Natural killer cell (primary cell): ENCODE measurements around the gene A4GALT. TPM values are rescaled to one million over a fixed set of nuclear protein-coding genes. Genes with fewer than 3 reads are reported as not detected.
"Not testable (repeated sequence)": the region's sequence is repeated elsewhere in the genome, so short reads cannot be mapped to it uniquely, and the experiment has no call there.

Experiments used
- ATAC-seq, 3 donors: fragments of 150-1000 bp in 2 of 3; fragments of 200-7000 bp in 1 of 3; cut with Tn5 transposase; 1 replicate in 1 of 3; 2 replicates in 2 of 3; pipeline ENCODE4 v1.10.0; 2021; ENCODE audit warnings: mild to moderate bottlenecking in 2 of 3, moderate library complexity in 2 of 3
- DNase-seq, 2 donors: peaks; one replicate each; pipeline versions ENCODE4 v3.0.0 to v3.0.0-alpha.2; 2013 to 2021; ENCODE audit warnings: mixed read lengths in 1 of 2
- H3K27ac ChIP-seq: one replicate; pipeline ENCODE4 v1.5.1; 2013; ENCODE audit warnings: mild to moderate bottlenecking, low read length
- H3K27me3 ChIP-seq: one replicate; pipeline ENCODE4 v1.6.1; 2013; ENCODE audit warnings: low read length; ENCODE audit not compliant: control insufficient read depth, insufficient read depth
- H3K36me3 ChIP-seq: one replicate; pipeline ENCODE4 v1.6.1; 2013; ENCODE audit warnings: low read length; ENCODE audit not compliant: control insufficient read depth, insufficient read depth
- H3K4me1 ChIP-seq: one replicate; pipeline ENCODE4 v1.6.1; 2013; ENCODE audit warnings: low read length; ENCODE audit not compliant: control insufficient read depth, insufficient read depth
- H3K4me3 ChIP-seq: one replicate; pipeline ENCODE4 v1.5.1; 2013; ENCODE audit warnings: low read length
- H3K9me3 ChIP-seq: one replicate; pipeline ENCODE4 v1.6.1; 2013; ENCODE audit warnings: low read length; ENCODE audit not compliant: control insufficient read depth, insufficient read depth
- H3K27ac Mint-ChIP-seq, 2 donors: one replicate each; pipeline ENCODE4 v1.8.0; 2022; ENCODE audit warnings: mild to moderate bottlenecking in 2 of 2, mixed read lengths in 2 of 2, moderate library complexity in 1 of 2
- H3K27me3 Mint-ChIP-seq, 2 donors: one replicate each; pipeline ENCODE4 v1.8.0; 2022; ENCODE audit warnings: low read depth in 2 of 2, mixed read lengths in 2 of 2
- H3K36me3 Mint-ChIP-seq: one replicate; pipeline ENCODE4 v1.8.0; 2022; ENCODE audit warnings: mixed read lengths
- H3K4me1 Mint-ChIP-seq, 2 donors: one replicate each; pipeline ENCODE4 v1.8.0; 2022; ENCODE audit warnings: mixed read lengths in 2 of 2
- H3K4me3 Mint-ChIP-seq: one replicate; pipeline ENCODE4 v1.8.0; 2022; ENCODE audit warnings: mild to moderate bottlenecking, moderate library complexity, mixed read lengths
- H3K9me3 Mint-ChIP-seq, 2 donors: one replicate each; pipeline ENCODE4 v1.8.0; 2022; ENCODE audit warnings: mixed read lengths in 2 of 2
- WGBS: methylation state at CpG from one replicate; pipeline ENCODE4 v1.1.7; 2013; ENCODE audit warnings: missing lambda C conversion rate; ENCODE audit not compliant: insufficient coverage; 5-methylcytosine and 5-hydroxymethylcytosine counted together
- intact Hi-C: fragments of 100-400 bp; cut with micrococcal nuclease; formaldehyde crosslinking; loops from one replicate; pipeline ENCODE4 v1.14.2; 2022
- total RNA-seq, 4 donors: library from RNA; stranded (reverse); fragments of 120-200 nt in 1 of 4; gene quantifications; one replicate each; pipeline versions ENCODE4 v1.2.3 to v1.2.4, GENCODE V29; 2013 to 2022
- TF ChIP-seq, protein P1 (sequence below): fragments of 200-600 bp; IDR thresholded peaks from one replicate; pipeline ENCODE4 v1.8.0; 2022; ENCODE audit warnings: antibody characterized with exemption

A4GALT gene
- total RNA-seq, 3 donors from 2014 or later (not counting 1 experiment from before 2014, with no cell fraction given): 0.26 TPM; not detected in 2

- Histone ChIP-seq H3K27me3 (no peaks in the 10 kb centered on the region), H3K4me3 (no peak overlapping the region), H3K36me3 (no peaks in the 10 kb centered on the region), H3K9me3 (peaks cover 8% of the 10 kb centered on the region), H3K4me1 (no peaks in the 10 kb centered on the region), H3K27ac (no peak overlapping the region)
- Mint-ChIP-seq H3K36me3 (no peaks in the 10 kb centered on the region), H3K9me3 (no peaks in the 10 kb centered on the region), H3K4me3 (no peak overlapping the region), H3K4me1 (no peaks in the 10 kb centered on the region), H3K27me3 (peaks cover 16 to 19% of the 10 kb centered on the region in 2 donors), H3K27ac (no peak overlapping the region)
- 91% methylated on average over 8 of the region's 8 CpGs for WGBS
- no peak for ATAC-seq
- TF ChIP-seq, protein P1, sequence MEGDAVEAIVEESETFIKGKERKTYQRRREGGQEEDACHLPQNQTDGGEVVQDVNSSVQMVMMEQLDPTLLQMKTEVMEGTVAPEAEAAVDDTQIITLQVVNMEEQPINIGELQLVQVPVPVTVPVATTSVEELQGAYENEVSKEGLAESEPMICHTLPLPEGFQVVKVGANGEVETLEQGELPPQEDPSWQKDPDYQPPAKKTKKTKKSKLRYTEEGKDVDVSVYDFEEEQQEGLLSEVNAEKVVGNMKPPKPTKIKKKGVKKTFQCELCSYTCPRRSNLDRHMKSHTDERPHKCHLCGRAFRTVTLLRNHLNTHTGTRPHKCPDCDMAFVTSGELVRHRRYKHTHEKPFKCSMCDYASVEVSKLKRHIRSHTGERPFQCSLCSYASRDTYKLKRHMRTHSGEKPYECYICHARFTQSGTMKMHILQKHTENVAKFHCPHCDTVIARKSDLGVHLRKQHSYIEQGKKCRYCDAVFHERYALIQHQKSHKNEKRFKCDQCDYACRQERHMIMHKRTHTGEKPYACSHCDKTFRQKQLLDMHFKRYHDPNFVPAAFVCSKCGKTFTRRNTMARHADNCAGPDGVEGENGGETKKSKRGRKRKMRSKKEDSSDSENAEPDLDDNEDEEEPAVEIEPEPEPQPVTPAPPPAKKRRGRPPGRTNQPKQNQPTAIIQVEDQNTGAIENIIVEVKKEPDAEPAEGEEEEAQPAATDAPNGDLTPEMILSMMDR: no peak
- intact Hi-C loops: no loop called here
- no peak for DNase-seq
Measured at GRCh38 chr22:42680648-42681047, 40.0 kb downstream of the A4GALT start.

GRCh38 chr22:42679691-42680090 lies 41.0 kb downstream of the A4GALT start:
- Mint-ChIP-seq H3K4me3 (no peak overlapping the region), H3K9me3 (no peaks in the 10 kb centered on the region), H3K27ac (no peak overlapping the region), H3K27me3 (peaks cover 16 to 19% of the 10 kb centered on the region in 2 donors), H3K4me1 (no peaks in the 10 kb centered on the region), H3K36me3 (no peaks in the 10 kb centered on the region)
- intact Hi-C loops: no loop called here
- DNase-seq (no peak), ATAC-seq (no peak)
- Histone ChIP-seq H3K9me3 (peaks cover 8% of the 10 kb centered on the region), H3K27me3 (no peaks in the 10 kb centered on the region), H3K36me3 (no peaks in the 10 kb centered on the region), H3K4me1 (no peaks in the 10 kb centered on the region), H3K4me3 (no peak overlapping the region), H3K27ac (no peak overlapping the region)
- TF ChIP-seq, protein P1: no peak
- WGBS: 88% methylated on average over 2 of the region's 4 CpGs

- Mint-ChIP-seq H3K9me3 (no peaks in the 10 kb centered on the region), H3K27me3 (peaks cover 16 to 19% of the 10 kb centered on the region in 2 donors), H3K4me3 (no peak overlapping the region), H3K36me3 (no peaks in the 10 kb centered on the region), H3K27ac (no peak overlapping the region), H3K4me1 (no peaks in the 10 kb centered on the region)
- Histone ChIP-seq H3K4me3 (no peak overlapping the region), H3K9me3 (peaks cover 8% of the 10 kb centered on the region), H3K4me1 (no peaks in the 10 kb centered on the region), H3K36me3 (no peaks in the 10 kb centered on the region), H3K27me3 (no peaks in the 10 kb centered on the region), H3K27ac (no peak overlapping the region)
- ATAC-seq: no peak
- WGBS: 95% methylated on average over 1 of the region's 1 CpG
- DNase-seq: no peak
- TF ChIP-seq, protein P1: no peak
- intact Hi-C loops: no loop called here
Measured at GRCh38 chr22:42678894-42679293, 41.8 kb downstream of the A4GALT start.

DNA sequence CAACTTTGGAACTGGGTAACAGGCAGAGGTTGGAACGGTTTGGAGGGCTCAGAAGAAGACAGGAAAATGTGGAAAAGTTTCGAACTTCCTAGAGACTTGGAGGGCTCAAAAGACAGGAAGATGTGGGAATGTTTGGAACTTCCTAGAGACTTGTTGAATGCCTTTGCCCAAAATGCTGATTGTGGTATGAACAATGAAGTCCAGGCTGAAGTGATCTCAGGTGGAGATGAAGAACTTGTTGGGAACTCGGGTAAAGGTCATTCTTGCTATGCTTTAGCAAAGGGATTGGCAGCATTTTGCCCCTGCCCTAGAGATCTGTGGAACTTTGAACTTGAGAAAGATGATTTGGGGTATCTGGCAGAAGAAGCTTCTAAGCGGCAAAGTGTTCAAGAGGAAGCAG lies 42.7 kb downstream of the A4GALT start:
- DNase-seq, H3K9me3 Mint-ChIP-seq, H3K27ac Mint-ChIP-seq, H3K27me3 ChIP-seq, H3K4me3 Mint-ChIP-seq, H3K36me3 ChIP-seq, H3K36me3 Mint-ChIP-seq, H3K4me1 Mint-ChIP-seq, intact Hi-C loops, H3K9me3 ChIP-seq, ATAC-seq, H3K4me1 ChIP-seq, H3K27ac ChIP-seq, H3K4me3 ChIP-seq: not testable (repeated sequence)
- peaks cover 11 to 12% of the 10 kb centered on the region in 2 donors for H3K27me3 Mint-ChIP-seq
- WGBS: 93% methylated on average over 4 of the region's 4 CpGs
